ENCODE measurements around the gene RHBDL3.
"Not testable (repeated sequence)": the region's sequence is repeated elsewhere in the genome, so short reads cannot be mapped to it uniquely, and the experiment has no call there.

RHBDL3 gene

DNA sequence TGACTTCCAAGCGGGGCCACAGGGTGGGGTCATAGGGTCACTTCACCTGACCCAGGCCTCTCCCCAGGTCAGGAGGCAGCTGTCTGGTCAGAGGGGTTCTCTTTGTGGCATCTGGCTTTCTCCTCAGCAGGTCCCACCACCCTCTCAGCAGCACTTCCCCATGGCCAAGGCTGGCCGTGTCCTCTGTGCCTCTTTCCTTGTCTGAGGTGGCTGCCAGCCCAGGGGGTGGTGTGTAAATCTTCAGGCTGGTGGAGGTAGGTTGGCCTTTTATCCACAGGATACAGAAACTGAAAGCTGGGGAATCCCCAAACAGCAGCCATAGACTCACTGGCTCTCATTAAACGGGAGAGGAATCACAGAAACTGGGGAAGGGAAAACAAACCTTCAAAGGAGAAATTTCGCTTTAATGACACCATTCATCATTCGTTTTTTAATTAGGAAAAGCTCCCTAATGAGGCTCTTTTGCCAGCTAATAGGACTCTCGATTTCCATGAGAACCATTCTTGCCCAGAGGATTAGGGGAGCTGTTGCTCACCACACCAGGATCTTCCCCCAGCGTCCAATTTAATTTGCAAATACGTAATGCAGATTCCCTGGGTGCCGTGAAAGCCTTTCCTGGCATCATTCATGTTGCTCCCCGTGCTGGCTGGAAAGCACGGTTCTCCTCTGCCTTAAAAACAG, 58.3 kb downstream of the RHBDL3 start:
- DNase-seq (ENCODE audit: low spot score) = no peak

DNA sequence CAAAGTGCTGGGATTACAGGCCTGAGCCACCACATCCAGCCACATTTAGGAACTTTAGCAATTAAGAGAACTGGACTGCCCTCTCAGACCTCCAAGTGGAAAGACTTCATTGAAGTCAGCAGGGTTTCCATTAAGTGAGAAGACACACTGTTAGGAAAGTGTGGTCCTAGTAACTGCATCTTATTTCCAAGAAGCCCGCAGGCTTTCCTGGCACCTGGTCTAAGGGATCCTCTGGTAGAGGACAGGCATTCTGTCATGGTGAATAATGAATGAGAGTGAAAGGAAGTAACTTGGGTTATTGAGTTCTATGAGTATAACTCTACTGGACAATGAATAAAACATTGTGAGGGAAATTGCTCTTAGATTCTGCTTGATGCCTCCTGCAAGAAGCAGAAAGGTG, 62.3 kb downstream of the RHBDL3 start:
- no peak for DNase-seq (ENCODE audit: low spot score)

DNA sequence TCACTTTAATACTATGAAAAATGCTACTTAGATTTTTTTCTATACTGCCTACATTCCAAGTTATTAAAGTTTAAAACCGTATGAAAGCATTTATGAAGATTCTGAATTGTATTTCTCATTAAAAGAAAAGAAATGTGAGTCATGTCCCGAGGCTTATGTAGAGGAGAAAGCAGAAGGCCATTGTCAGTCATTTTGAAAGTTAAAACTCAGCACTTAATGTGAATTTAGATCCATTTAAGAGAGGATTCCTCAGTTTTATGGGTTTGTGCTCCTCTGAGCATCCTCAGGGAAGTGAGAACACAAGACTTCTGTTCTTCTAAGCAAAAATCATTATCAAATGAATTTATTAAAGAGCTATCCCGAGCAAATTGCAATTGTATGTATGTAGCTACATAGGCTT, 64.5 kb downstream of the RHBDL3 start:
- no peak for DNase-seq (ENCODE audit: low spot score)

DNA sequence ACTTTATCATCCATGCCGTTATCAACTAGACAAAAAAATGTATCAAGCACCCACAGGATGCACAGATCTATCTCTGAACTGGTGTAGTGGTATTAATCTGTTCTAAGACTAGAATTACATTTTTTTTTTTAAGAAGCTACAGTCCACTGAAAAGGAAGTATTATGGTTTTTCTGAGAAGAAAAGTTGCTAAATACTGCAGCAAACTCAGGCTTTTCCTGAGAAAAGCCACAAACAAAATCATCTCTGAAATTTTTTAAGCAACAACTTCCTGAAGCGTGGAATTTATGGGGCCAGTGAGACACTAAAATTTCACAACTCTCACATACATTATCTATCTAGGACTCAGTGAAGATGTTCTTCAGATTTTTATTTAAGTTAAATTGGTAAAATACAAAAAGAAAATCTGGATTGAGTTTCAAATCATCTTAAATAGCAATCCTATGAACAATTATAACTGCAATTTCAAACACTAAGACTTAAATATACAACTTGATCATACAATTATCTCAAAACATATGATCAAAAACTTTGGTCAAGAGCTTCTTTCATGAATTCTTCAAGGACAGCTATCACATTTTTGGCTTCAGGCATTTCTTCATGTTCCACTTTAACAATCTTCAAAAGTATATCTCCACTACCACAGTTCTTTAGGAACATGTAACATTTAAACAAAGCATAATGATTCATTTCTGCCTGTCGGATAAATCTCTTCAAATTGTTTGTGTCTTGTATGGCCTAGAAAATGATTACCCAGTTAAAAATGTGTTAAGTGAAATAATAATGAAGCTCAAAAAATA, 65.8 kb downstream of the RHBDL3 start:
- DNase-seq (ENCODE audit: low spot score) = no peak

DNA sequence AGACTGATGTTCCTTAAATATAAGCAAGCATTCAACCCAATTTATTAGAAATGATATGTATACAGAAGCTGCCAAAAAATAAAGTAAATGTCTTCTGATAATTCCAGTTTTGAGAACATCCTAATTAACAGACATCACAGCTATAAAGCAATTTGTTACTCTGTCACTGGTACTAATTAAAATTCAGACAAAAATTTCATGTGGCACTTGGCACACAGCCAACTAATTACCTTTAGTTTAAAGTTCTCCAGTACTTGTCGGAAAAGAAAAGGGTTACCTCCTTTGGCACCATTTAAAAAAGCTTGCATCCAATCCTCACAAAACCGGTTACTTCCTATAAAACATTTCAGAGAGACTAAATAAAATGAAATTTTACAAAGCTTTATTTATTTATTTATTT, 67.6 kb downstream of the RHBDL3 start:
- DNase-seq (ENCODE audit: low spot score) = no peak

DNA sequence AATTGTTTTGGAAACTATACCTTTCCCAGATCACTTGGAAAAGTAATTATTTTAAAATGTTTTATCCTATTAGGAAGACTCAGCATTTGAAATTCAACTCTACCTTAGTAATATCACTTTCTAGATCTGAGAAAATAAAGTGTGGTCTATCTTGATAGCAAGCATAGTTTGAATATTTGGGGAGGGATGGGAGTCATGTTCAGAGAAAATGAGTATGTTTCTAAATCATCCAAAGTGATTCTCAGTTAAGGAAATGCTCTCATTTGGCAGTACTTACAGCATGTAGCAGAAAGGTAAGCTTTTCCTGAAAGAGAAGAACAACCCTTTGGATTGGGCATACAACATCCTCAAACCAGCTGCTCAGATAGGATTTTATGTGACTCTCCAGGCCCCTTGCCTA, 69.4 kb downstream of the RHBDL3 start:
- no peak for DNase-seq (ENCODE audit: low spot score)

DNA sequence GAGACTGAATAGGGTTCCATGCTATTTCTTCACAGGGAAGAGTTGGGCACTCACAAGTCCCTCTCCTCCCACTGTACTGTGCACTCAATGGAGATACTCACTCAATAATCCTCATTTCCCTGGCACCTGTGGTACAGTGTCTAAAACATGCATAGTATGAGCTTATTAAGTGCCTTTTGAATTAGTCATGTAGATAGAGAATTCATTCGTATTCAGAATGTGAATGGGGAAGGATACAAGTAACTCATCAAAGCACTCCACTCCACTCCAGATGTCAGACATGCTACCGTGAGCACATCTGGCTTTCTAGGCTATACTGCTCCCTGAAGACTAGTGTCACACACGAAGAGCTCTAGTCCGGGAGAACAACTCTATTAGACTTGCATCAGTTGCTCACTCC, 70.1 kb downstream of the RHBDL3 start:
- DNase-seq (ENCODE audit: low spot score) = no peak

DNA sequence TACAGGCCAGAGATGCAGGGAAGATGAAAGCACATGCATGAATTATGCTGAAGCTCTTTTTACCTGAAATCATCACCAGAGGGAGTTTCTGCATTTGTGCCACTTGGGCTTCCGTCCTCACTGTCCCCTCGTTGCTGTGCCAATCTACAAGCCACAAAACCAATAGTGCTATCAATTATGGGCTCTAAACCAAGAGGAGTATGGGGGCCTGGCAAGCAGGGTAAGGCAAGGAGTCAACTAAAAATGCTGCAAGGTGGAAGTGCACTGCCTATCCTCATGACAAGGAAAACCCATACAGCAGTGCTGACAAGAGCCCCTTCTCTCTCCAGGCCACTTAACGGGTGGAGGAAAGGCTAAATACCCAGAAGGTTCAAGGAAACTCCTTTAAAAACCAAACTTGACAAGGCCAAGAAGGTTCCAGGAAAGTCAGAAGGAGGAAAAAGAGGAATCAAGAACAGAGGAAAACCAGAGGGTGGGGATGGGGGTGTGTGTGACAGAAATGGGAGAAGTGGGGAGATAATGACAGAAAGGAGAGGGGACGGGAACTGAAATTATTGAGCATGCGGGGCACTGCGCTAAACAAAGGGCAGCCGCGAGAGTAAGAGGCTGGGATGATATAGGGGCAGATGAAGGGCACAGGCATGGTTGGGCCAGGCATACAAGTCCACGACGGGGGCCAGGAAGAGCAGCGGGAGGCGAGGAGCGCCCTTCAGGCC, 75.7 kb downstream of the RHBDL3 start:
- peak; percentile 35 for DNase-seq (ENCODE audit: low spot score)

DNA sequence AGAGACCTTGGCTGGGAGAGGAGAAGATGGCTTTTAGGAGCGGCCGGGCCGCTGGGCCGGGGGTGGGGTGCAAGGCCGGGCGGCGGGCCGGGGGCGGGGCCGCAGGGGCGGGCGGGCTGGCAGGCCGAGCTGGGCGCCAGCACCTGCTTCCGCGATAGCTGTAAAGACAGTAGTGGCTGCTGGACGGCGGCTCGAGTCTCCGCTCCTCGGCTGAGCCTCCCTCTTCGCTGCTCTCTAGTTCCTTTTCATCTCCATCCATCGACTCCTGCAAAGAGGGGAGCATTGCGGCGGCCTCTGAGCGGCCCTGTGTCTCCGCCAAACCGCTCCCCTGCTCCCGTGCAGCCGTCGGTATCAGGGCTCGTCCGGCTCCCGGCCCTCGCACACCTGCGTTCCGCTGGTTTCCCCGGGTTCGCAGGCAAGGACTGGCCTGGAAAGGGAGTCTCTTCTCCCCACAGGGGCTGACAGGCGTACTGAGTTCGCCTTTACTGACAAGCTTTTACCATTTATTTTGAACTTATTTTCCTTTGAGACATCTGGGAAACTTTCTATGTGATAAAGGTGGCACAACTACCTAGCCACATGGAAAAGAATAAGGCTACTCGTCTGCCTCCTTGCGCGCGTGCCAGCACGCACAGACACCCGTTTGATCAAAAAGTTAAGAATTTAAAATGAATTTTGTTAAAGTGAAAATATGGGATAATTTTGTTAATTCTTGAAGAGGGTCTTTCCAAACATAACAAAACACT, 76.4 kb downstream of the RHBDL3 start, which contains the start of gene C17orf75:
Gene C17orf75, minus strand, starts transcription at position 317 of the 746 bp plus-strand sequence. Its CDS starts 34 bp downstream, at position 283.
- peak; percentile 83 for DNase-seq (ENCODE audit: low spot score)

DNA sequence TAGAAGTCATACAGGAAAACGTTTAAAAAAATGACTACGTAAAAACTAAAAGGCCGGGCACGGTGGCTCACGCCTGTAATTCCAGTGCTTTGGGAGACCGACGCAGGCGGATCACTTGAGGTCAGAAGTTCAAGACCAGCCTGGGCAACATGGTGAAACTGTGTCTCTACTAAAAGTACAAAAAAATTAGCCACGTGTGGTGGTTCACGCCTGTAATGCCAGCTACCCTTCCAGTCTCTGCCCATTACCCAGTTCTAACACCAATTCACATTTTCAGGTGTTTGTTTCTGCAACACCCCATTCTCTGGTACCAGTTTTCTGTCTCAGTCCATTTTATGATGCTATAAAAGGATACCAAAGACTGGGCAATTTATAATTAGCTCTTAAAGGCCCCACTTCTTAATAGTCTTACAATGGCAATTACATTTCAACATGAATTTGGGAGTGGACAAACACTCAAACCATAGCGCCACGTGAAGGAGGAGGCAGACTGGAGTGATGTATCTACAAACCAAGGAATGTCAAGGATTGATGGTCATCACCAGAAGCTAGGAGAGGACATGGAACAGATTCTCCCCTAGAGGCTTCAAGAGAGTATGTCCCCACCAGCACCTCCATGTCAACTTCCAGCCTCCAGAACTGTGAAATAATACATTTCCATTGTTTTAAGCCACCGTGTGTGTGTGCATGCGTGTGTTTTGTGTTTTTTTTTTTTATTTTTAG, 77.1 kb downstream of the RHBDL3 start:
- DNase-seq (ENCODE audit: low spot score) = no peak

DNA sequence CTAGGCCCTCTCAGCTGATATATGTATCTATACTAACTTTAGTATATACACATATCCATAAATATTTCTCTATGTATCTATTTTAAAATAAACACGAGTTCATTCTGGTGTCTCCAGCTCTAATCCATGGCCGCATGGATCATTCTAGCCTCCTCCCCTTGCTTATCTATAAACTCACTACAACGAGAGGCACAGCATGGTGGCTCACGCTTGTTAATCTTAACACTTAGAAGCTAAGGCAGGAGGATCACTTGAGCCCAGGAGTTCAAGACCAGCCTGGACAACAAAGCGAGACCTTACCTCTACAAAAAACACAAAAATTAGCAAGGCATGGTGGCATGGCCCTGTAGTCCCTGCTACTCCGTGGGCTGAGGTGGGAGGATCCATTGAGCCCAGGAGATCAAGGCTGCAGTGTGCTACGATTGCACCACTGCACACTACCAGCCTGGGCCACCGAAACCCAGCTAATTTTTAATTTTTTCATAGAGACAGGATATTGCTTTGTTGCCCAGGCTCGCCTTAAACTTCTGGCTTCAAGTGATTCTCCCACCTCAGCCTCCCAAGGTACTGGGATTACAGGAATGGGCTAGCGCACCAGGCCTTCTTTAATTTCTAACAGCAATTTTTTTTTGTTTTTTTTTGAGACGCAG, 80.4 kb downstream of the RHBDL3 start:
- no peak for DNase-seq (ENCODE audit: low spot score)

DNA sequence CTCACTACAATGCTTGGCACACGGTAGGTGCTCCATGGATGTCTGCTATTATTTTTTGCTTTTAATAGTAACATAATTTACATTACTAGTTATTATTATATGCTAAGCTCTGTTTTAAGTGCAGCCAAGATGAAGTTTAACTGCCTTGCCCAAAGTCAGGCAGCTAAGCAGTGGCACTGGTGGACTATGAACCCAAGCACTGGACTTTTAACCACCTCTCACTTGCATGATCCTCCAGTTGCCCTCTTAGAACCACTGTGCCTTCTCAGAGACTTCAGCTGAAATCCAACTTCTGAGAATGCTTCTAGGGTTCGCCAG, 82.8 kb downstream of the RHBDL3 start:
- DNase-seq (ENCODE audit: low spot score) = no peak

DNA sequence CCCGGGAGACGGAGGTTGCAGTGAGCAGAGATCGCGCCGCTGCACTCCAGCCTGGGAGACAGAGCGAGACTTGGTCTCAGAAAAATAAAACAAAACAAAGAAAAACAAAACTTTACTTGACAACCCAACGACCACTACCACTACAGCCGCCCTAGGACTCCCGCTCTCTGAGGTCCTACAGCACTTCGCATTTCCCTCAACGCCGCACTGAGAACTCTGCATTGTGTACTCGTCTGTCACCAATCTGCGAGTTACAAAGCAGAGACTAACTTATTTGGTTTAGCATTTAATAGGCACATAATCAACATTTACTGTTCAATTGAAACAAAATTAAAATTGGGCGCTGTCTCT, 83.8 kb downstream of the RHBDL3 start:
- DNase-seq (ENCODE audit: low spot score) = peak; percentile 41

DNA sequence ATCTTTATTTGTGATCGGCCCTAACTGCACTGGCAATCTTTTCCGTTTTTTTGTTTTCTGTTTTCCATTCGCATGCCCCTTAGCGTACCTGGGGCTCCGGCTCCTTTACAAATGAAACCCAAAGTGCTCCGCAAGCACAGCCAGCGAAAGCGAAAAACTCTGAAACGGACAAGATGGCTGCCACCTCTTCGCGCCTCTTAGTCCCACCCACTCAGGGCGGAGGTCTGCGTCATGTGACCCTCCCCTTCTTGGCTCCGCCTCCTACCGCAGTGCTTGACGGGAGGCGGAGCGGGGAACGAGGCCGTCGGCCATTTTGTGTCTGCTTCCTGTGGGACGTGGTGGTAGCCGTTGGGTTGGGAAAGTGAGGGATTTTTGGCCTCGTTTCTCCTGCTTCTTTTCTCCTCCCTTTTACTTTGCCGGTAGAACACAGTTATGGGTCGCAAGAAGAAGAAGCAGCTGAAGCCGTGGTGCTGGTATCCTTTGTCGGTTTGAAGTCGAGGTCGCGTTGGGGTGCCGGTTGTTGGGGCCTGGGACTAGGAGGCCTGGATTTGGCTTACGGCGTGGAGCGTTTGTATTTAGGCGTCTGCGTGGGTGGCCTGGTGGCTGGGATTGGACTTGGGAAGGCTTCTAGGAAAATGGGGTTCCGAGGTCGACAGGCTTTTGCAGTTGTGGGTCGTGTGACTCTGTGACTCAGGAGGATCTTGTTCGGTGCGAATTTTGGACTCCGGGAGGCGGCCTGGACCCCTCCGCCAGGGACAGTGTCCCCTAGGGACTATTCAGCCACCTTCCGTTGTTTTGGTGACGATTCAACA, 84.4 kb downstream of the RHBDL3 start, which contains the start of gene ZNF207:
Gene ZNF207, plus strand, starts transcription at position 304 of the 812 bp plus-strand sequence. Its CDS starts 129 bp downstream, at position 433.
- DNase-seq (ENCODE audit: low spot score) = peak; percentile 96

DNA sequence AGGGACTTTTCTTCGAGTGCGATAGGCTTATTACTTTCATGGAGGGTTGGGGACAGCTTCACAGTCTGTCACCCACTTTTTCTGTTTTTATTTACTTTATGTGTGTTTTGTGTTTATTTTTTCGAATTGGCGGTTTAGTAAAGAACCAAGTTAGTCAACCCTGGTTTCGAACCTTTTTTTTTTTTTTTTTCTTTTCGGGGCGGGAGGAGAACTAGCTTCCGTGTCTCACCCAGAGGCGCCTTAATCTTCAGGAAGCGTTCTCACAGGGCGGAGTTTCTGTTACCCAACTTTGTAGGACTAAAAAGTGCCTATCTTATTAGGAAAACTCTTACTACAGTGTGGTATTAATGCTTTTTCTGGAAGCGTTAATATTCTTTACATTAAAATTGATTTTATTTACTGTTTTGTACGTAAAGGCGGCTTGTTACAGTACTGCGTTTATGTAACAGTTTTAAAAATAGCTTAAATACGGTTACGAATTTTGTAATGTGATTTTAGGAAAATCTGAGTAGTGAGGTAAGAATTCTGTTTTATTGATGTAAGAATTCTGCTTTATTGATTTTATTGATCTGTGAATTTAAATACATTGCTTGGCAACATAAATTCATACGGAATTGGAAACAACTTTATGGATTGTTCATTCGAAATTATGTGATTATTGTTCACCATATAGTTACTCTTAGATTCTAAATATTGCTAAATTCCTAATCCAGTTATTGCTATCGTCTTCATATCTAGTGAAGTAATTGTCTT, 85.2 kb downstream of the RHBDL3 start:
- DNase-seq (ENCODE audit: low spot score) = peak; percentile 45

DNA sequence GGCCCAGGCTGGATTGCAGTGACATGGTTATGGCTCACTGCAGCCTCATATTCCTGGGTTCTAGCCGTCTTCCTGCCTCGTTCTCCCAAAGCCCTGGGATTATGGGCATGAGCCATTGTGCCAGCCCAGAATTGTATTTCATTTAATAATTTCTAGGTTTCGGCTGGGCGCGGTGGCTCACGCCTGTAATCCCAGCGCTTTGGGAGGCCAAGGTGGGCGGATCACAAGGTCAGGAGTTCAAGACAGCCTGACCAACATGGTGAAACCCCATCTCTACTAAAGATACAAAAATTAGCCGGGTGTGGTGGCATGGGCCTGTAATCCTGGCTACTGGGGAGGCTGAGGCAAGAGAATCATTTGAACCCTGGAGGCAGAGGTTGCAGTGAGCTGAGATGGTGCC, 87.1 kb downstream of the RHBDL3 start:
- DNase-seq (ENCODE audit: low spot score) = not testable (repeated sequence)

DNA sequence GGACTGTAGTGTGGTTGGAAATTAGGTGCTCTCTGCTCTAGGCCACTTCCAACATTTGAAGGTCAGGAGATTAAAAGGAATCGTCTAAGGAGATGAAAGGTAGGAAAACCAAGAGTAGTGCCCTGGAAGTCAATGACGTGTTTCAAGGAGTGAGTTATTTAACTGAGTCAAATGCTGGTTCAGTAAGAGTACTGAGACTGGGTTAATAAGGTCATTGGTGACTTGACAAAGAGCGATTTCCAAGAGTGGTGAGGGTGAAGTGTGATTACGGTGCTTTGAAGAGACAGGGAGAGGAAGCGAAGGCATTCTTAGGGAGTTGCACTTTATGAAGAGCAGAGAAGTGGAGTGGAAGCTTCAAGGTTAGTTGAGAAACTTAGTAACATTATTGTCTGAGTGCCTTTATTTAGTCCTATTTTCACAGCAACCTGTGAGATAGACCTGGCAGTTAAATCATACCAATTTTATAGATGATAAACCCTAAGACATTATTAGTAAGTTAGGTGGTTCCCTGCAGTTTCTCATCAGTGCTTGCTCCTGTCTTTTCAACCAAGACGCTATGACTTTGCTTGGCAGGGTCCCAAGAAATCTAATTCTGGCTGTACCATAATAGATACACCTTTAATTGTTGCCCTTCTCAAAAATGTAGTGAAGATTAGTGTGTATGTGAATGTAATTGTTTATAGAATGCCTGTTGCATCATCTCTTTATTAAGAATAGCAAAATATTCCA, 90.2 kb downstream of the RHBDL3 start:
- DNase-seq (ENCODE audit: low spot score) = peak; percentile 24

DNA sequence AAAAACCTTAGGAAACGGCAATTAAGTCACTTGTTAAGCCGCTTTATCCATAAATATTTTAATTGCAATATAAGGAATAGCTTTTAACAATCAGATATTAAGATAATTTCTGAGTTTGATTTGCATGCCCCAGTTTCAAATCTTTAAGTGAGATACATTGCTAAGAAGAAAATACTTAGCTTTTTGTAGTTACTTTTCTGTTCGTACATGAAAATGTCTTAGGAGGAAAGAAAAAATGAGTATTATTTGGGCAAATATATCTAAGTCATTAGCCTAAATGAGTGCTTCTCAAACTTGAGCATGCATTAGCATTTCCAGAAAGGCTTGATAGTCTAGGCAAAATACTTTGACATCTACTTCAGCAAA, 90.7 kb downstream of the RHBDL3 start:
- no peak for DNase-seq (ENCODE audit: low spot score)

DNA sequence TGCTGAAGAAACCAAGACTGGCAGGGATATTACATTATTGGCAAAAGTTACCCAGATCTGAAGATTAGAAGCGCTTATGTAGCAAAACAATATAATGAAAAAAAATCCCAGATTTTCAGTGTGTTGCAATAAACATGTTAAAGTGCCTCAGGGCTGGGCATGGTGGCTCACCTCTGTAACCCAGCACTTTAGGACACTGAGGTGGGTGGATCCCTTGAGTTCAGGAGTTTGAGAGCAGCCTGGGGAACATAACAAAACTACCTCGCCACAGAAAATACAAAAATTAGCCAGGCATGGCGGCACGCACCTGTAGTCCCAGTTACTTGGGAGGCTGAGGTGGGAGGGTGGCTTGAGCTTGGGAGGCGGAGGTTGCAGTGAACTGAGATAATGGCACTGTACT, 91.1 kb downstream of the RHBDL3 start:
- DNase-seq (ENCODE audit: low spot score) = no peak
